Activated T-cell treated with anti-CD3 and anti-CD28 coated beads for 24 hours (primary cell): ENCODE data around the gene CADM3.

Source experiments
- DNase-seq: peaks from one replicate; pipeline ENCODE4 v3.0.0-alpha.2; 2020; ENCODE audit warnings: low read depth

The CADM3 gene

GRCh38 chr1:159171254-159171687, at the start of gene CADM3:
CADM3 (plus strand) TSS chr1:159171615; CDS start chr1:159171766, 151 bp downstream.
- DNase-seq: no peak

DNA sequence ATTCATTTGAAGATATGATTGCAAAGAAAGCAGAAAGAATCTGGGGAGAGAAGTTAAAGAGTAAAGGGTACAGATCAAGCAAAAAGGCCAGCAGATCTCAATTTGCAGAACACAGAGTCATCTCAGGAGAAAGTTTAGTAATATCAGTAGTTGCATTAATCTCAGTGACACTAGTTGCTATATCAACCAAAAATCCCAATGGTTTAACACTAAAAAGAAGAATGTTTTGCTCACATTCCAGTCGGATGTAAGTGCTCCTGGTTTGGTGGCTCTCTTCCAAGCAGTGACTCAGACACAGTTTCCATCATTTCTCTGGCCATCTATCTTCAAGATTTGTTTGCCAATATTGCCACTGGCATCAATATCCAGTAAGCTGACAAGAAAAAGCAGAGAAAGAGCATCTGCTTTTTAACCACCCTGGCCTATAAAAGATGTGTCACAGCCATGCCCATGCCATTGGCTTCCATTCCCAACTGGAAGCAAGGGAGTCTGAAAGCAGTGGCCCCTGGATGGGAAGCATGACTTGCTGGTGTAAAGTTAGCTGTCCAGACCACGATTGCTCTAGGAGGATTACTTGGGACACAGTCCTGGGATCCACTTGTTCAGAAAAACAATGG, 49.3 kb upstream of the CADM3 start:
- DNase-seq: no peak

GRCh38 chr1:159123587-159123986, 47.8 kb upstream of the CADM3 start:
- no peak for DNase-seq

DNA sequence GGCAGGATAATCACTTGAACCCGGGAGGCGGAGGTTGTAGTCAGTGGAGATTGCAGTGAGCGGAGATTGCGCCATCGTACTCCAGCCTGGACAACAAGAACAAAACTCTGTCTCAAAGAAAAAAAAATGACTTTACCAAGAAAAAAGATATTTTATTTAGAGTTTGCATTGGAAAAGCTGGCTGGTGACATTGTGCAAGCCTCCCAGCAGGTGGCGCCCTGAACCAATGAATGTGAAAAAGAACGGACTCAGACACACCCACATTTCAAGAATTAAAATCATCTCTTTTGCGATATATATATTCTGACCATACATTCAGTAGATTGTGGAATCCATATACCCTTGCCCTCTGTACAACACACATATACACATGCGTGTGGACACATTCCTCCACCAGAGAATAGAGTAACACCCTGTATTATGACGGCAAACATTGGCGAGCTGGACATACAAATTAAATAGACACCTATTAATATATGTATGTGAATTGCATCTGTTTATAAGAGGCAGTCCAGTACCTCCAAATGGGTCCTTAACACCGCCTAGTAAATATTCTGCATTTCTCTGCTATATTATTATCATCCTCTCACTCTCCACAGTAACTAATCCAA, 39.0 kb upstream of the CADM3 start:
- peak; percentile 55 for DNase-seq

DNA sequence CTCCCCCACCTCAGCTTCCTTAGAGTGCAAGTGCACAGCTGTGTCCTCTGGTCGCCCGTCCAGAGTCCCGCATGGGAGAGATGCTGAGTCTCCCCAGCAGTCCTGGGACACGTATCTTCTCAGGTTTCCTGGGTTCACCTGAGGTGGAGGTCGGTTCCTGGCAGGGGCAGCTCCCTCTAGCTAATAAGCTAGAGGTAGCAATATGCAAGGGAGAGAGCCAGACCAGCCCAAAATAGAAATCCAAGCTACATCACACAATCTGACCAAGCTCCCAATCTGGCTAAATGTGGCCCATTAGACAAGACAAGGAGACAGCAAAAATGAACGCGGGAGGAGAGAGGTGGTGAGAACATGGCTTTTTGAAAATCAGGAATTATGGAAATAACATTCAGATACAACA, 30.9 kb upstream of the CADM3 start:
- DNase-seq: no peak

- no peak for DNase-seq
Observed at GRCh38 chr1:159141584-159142390, 29.6 kb upstream of the CADM3 start.

- no peak for DNase-seq
Observed at GRCh38 chr1:159142391-159142663, 29.1 kb upstream of the CADM3 start.

GRCh38 chr1:159142726-159143510, 28.5 kb upstream of the CADM3 start:
- DNase-seq: no peak

DNA sequence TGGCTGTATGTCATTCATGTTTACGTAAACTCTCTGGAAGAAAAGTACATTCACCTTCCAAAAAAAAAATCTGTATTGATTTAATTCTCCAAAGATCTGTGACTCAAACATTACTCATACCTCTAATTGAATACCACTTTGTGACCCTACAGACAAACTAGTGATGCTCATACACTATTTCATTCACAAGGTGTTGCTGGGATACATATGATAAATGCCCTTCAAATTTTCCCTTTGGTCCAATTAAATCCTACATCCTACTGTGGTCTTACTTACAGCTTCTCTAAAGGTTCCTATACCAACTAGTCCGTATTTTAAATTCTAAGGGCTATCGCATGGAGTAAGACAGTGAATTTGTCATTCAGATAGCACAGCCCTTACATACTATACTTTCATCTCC, 26.8 kb upstream of the CADM3 start:
- no peak for DNase-seq

GRCh38 chr1:159146980-159147379, 24.4 kb upstream of the CADM3 start:
- no peak for DNase-seq

DNA sequence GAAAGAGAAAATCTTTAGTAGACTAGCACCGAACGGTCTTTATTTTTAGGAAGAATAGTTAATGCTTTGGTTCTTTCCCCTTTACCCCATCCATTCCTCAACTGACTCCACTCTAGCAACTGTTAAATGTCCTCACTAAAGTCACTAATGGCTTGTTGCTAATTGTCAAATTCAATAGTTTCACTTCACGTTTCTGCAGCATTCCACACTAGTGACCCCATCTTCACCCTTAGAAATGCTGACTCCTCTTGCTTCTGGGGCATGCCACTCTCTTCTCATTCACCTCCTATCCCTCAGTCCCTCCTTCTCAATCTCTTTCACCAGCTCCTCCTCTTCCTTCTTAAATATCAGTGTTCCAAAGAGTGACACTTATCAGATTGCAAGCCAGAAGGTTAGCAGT, 19.4 kb upstream of the CADM3 start:
- no peak for DNase-seq

DNA sequence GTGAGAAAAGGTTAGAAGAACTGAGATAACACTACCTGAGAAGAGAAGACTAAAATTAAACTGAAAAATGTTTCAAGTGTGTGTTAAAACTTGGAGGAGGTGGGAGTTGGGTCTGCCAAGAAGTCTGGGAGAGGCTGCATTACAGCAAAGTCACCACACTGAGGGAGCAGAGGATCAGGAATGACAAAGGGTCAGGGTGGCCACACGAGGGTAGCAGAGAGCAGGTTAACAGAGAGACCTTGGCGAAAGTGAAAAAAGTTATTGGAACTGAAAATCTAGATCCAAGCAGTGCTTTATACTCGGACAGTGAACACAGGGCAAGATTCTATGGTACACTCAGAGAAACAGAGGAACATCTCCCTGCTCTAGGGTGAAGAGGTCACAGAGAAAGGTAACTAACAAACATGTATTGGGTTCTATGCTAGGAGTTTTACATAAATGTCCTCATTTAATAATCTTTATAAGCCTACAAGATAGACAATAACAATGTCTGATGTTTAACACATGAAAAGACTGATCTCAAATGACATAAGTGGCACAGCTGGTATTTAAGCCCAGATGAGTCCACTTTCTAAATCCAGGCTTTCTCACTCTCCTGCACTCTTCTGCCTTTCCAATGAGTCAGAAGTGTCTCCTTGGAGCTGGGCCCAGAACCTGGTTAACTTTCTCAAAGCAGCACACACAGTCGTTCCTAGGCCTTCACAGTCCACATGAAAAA, 10.3 kb upstream of the CADM3 start:
- peak; percentile 53 for DNase-seq

DNA sequence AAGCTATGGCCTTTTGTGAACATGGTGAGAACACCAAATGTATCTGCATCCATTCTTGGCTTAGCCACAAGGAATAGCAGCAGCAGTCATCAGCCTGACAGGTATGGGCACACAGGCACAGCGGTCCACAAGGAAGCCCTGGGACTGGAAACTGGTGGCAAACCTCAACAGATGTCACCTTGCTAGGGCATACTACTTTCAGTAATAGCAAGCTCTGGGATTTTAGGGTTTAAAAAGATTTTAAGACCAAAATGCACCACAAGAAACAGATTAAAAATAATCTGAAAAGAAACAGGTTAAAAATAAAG, 9.7 kb upstream of the CADM3 start:
- no peak for DNase-seq

DNA sequence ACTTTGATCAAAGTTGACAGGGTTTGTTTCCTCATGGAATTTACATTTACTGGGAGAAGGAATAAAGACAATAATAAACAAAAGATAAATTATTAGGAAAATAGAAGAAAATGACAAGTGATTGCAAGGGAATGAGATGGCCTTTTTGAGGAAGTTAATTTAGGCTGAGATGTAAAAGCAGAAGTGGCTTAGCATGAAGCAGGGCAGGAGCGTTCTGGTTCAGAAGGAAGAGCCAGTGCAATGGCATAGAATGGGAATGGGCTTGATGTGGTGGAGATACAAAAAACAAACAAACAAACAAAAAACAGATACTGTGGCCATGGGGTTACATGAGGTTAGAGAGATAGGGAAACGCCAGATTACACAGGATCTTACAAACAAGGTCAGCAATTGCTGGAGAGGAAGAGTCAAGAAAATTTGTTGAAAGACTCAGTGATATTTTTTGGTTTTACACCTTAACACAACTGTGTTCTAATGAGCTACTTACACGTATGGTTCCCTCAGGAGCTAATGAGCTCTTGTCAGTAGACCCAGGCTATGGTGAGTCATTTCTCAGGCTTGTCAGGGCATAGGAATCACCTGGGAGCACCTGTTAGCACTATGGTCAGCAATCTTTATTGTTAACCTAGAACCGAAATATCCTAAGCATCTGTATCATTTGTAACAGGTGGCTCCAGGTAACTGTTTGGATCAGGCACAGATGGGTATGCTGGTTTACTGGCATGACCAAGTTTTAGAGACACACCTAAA, 8.7 kb upstream of the CADM3 start:
- DNase-seq: no peak

GRCh38 chr1:159163614-159164228, 7.7 kb upstream of the CADM3 start:
- DNase-seq: no peak

GRCh38 chr1:159168043-159168442, 3.4 kb upstream of the CADM3 start:
- no peak for DNase-seq

DNA sequence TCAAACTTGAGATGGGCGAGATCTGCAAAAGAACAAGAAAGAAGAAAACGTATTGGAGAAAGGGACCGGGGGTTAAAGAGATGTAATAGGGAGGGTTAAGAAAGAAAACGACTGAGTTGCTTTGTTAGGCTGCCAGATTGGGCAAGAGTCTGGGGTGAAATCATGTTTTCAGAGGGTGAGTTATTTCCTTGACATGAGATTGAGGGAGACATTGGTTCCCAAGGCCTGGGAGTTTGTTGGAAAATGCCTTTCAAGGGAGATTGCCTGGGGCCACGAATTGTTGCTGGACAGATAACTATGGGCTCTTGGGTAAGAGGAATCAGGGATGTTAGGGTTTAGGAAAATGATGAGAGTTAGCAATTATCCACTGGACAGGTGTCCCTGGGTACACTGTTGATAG, 776 bp upstream of the CADM3 start:
- no peak for DNase-seq

DNA sequence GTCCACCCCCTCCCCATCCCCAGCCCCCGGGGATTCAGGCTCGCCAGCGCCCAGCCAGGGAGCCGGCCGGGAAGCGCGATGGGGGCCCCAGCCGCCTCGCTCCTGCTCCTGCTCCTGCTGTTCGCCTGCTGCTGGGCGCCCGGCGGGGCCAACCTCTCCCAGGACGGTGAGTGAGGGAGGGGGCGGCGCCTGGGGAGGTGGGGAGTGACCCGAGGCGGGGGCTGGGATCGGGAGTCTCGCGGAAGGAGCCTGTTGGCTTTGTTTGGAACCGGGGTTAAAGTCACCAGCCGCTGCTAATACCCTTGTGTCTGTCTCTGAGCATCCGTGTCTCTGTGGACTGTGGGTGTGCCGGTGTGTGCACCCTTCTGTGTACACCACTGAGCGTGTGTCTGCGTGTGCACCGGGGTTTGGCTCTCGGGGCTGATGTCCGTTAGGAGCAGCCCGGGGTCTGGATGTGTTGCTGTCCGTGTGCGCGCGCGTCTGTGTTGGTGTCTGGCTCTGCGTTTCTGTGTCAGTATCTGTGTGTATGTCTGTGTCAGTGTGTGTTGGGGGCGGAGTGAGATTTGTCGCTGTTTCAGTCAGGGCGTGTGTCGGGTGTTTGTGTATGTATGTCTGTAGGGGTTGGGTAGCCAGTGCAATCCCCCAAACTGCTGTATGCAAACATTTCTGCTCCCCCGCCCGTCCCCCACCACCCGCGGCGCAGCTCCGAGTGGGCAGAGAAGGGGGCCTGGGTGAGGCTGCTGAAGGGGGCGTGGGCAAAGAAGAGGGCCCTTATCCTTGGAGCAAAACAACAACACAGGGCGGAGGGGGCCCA, 480 bp downstream of the CADM3 start:
- no peak for DNase-seq

- no peak for DNase-seq
Observed at GRCh38 chr1:159172614-159173291, 1.3 kb downstream of the CADM3 start.

- DNase-seq: no peak
Observed at GRCh38 chr1:159173320-159173719, 1.9 kb downstream of the CADM3 start.
